HG03064 (cell line): ENCODE results near the gene JAKMIP3.

ENCODE experiments used
- ATAC-seq: cut with Tn5 transposase; IDR thresholded peaks from one replicate; pipeline ENCODE4 v1.9.1; 2021; ENCODE audit warnings: low read depth; ENCODE audit not compliant: unreplicated experiment

JAKMIP3 gene

GRCh38 chr10:132109341-132110110 is 43.8 kb downstream of the JAKMIP3 start:
- ATAC-seq, result no peak

GRCh38 chr10:132110111-132110521 is 44.4 kb downstream of the JAKMIP3 start:
- ATAC-seq, result no peak

GRCh38 chr10:132110713-132111112 is 45.0 kb downstream of the JAKMIP3 start:
- ATAC-seq, result no peak

DNA sequence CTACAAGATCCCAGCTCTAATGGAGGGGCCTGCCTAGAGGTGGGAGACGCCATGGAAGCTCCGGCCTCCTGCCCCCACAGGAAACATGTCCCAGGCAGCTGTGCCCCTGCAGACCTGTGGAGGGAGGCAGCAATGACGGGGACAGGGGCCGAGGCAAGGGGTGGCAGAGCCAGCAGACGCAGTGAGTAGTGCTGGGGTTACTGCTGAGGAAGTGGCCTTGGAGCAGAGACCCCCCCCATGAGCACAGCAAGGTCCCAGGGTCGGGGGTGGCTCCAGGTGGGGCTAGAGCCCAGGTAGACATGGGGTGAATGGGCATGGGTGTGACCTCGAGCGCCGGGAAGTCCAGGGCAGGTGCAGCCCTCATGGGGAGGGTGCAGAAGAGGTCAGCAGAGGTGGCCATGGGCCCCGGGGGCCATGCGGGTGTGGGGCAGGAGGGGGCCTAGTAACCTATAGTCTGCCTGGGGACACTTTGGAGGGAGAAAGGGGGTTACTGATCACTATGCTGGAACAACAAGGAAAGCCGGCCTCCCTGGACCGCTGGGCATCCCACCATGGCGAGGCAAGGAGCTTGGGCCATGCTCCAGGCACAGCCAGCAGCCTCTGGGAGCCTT is 45.5 kb downstream of the JAKMIP3 start:
- ATAC-seq, result no peak

GRCh38 chr10:132111871-132112341 is 46.2 kb downstream of the JAKMIP3 start:
- ATAC-seq, result no peak

- ATAC-seq, result no peak
Measured at GRCh38 chr10:132112611-132113010, 46.9 kb downstream of the JAKMIP3 start.

GRCh38 chr10:132113206-132113605 is 47.5 kb downstream of the JAKMIP3 start:
- no peak for ATAC-seq

DNA sequence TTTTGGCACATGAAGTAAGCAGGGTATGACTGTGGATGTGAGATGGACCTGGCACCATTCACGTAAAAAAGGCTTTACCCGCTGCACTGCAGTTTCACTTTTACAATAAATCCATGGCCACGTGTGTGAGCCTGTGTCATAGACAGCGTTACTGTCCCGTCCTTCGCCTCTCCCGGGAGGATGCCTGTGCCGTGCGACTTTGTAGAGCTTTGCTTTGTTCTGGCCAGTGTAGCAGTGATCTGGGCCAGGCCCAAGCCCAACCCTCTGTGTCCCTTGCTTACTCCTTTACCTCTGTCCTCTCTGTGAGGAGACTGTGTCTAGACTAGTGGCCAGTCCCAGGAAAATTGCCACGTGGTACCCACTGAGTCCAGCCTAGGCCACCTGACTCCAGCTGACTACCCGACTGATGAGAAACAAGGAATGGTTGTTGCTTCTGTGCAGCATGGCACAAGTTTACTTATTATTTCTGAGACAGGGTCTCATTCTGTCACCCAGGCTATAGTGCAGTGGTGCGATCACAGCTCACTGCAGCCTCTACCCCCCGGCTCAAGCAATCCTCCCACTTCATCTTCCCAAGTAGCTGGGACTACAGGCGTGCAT is 48.1 kb downstream of the JAKMIP3 start:
- ATAC-seq, result no peak

DNA sequence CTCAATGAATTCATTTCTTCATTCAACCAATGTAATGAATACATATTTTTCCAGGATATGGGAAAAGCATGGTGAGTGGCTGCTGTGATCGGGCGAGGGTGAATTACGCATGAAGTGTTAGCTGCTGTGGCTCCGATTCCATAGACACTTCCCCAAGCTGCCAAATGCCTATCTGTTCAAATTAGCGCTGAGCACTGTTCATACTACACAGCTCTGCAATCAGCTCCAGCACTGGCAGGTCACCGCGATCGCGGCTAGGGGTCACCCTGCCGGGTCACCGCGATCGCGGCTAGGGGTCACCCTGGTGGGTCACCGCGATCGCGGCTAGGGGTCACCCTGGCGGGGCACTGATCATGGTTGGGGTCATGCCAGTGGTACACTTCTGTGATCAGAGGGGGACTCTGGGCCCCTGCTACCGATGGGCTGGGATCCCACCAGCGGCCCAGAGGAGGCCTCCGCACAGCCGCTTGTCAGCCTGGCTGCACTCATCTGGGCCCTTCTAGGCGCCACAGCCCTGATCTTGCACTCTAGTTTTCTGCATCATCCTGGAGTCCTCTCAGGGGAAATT is 49.3 kb downstream of the JAKMIP3 start:
- ATAC-seq, result no peak
